ENCODE results near the gene MPI.

DNA sequence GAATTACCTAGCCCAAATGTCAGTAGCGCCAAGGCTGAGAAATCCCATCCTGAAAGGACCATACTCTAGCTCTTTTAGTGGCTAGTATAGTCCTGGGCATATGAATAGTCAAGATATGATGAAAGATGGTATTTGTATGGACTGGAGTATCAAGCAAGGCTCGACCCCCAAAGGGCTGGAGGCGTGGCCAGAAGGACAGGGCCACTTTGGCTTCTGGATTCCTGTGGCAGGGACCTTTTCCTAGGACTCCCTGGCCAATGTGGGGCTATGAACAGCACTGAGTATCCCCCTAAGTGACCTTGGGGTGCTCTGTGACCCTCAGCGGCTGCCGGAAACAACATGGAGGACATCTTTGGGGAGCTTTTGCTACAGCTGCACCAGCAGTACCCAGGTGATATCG lies 6.0 kb downstream of the MPI start:
- TF ChIP-seq POLR2A (IDR thresholded peaks at IDR 0.05): no peak
- TF ChIP-seq, protein P1, sequence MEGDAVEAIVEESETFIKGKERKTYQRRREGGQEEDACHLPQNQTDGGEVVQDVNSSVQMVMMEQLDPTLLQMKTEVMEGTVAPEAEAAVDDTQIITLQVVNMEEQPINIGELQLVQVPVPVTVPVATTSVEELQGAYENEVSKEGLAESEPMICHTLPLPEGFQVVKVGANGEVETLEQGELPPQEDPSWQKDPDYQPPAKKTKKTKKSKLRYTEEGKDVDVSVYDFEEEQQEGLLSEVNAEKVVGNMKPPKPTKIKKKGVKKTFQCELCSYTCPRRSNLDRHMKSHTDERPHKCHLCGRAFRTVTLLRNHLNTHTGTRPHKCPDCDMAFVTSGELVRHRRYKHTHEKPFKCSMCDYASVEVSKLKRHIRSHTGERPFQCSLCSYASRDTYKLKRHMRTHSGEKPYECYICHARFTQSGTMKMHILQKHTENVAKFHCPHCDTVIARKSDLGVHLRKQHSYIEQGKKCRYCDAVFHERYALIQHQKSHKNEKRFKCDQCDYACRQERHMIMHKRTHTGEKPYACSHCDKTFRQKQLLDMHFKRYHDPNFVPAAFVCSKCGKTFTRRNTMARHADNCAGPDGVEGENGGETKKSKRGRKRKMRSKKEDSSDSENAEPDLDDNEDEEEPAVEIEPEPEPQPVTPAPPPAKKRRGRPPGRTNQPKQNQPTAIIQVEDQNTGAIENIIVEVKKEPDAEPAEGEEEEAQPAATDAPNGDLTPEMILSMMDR (IDR thresholded peaks at IDR 0.05): no peak

Data from Peyer's patch (tissue), 4 donors.